ENCODE results near the gene MARK4. TPM values are rescaled to one million over a fixed set of nuclear protein-coding genes. Genes with fewer than 3 reads are reported as not detected.

Gene MARK4
- total RNA-seq, 4 donors from 2014 or later: 12.2 to 42.5 (median 22.1) TPM

GRCh38 chr19:45254044-45254531, 3.0 kb downstream of the MARK4 start:
- H3K36me3 ChIP-seq: no peaks in the 10 kb centered on the region
- H3K9me3 ChIP-seq: no peaks in the 10 kb centered on the region
- H3K4me1 ChIP-seq: peaks cover 22 to 23% of the 10 kb centered on the region in 2 donors
- H3K27ac ChIP-seq: no peak overlapping the region
- TF ChIP-seq CTCF (IDR thresholded peaks at IDR 0.05 in 4 of 5, conservative IDR thresholded peaks at IDR 0.05 in 1 of 5) (no peak), POLR2A (IDR thresholded peaks at IDR 0.05) (no peak)
- H3K4me3 ChIP-seq: no peak overlapping the region
- ATAC-seq: no peak
- DNase-seq: no peak
- in situ Hi-C loops (cut with MboI; ENCODE audit: low sequenced_read_pairs in 4 of 4): loop anchor here in 1 of 4 donors (5.0 kb wide), 1 partner anchor 83 kb away; no protein-coding TSS in a partner anchor
- intact Hi-C loops (cut with DNase I; ENCODE audit: low total_unique reads): loop anchor here (5.0 kb wide), 1 partner anchor 162 kb away; the partner anchor contains the start of gene PPP1R37
- H3K27me3 ChIP-seq: no peaks in the 10 kb centered on the region

DNA sequence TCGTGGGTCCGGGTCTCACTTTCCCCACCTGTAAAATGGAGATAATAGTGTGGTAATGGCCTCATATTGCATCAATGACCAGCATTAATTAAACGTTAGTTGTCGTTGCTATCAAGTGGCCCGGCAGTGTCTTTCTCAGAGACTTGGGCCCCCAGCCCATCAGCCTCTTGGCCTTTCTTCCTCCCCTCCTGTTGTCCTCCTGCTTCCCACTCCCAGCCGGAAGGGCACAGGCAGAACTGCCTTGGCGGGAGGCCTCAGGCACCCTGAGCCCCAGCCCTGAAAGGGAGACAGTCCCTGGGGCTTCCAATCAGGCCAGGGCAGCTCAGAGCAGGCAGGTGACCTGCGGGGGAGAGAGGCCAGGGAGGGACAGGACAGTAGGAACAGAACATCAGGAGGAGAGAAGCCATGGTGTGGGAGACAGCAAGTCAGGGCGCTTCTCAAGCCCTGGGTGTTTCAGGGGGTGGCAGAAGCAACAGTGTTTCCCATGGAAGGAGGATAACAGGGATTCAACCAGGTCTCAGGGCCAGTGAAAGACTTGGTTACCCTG, 4.6 kb downstream of the MARK4 start:
- no peak overlapping the region for H3K27ac ChIP-seq
- intact Hi-C loops (cut with DNase I; ENCODE audit: low total_unique reads): no loop called here
- in situ Hi-C loops (cut with MboI; ENCODE audit: low sequenced_read_pairs in 4 of 4): no loop called here
- TF ChIP-seq CTCF (IDR thresholded peaks at IDR 0.05 in 4 of 5, conservative IDR thresholded peaks at IDR 0.05 in 1 of 5): no peak
- no peak for TF ChIP-seq POLR2A (IDR thresholded peaks at IDR 0.05)
- no peaks in the 10 kb centered on the region for H3K9me3 ChIP-seq
- no peak for DNase-seq
- ATAC-seq: no peak
- no peaks in the 10 kb centered on the region for H3K36me3 ChIP-seq
- no peak overlapping the region for H3K4me3 ChIP-seq
- H3K4me1 ChIP-seq: peaks cover 16 to 17% of the 10 kb centered on the region in 2 donors
- H3K27me3 ChIP-seq: no peaks in the 10 kb centered on the region

- Histone ChIP-seq H3K27me3 (no peaks in the 10 kb centered on the region), H3K9me3 (no peaks in the 10 kb centered on the region), H3K36me3 (no peaks in the 10 kb centered on the region), H3K4me3 (no peak overlapping the region), H3K4me1 (peaks cover 14 to 17% of the 10 kb centered on the region in 2 donors), H3K27ac (no peak overlapping the region)
- in situ Hi-C loops (cut with MboI; ENCODE audit: low sequenced_read_pairs in 4 of 4): no loop called here
- no peak for DNase-seq
- no peak for ATAC-seq
- TF ChIP-seq POLR2A (IDR thresholded peaks at IDR 0.05) (no peak), CTCF (IDR thresholded peaks at IDR 0.05 in 4 of 5, conservative IDR thresholded peaks at IDR 0.05 in 1 of 5) (no peak)
- intact Hi-C loops (cut with DNase I; ENCODE audit: low total_unique reads): no loop called here
Observed at GRCh38 chr19:45256836-45257235, 5.8 kb downstream of the MARK4 start.

DNA sequence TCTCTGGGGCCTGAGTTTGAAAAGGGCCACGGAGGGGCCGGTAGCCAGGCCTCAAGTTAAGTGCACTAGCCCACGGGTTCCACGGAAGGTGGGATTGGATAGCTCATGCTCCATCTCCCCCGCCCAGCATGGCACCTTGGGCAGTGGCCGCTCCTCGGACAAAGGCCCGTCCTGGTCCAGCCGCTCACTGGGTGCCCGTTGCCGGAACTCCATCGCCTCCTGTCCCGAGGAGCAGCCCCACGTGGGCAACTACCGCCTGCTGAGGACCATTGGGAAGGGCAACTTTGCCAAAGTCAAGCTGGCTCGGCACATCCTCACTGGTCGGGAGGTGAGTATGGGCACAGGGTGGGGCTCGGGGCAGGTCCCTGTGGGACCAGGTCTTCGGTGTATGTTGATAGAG, 7.8 kb downstream of the MARK4 start:
- Histone ChIP-seq H3K27me3 (no peaks in the 10 kb centered on the region), H3K27ac (no peak overlapping the region), H3K4me1 (no peaks in the 10 kb centered on the region), H3K9me3 (no peaks in the 10 kb centered on the region), H3K4me3 (no peak overlapping the region), H3K36me3 (no peaks in the 10 kb centered on the region)
- ATAC-seq (no peak), DNase-seq (no peak)
- no peak for TF ChIP-seq POLR2A (IDR thresholded peaks at IDR 0.05)
- TF ChIP-seq CTCF (IDR thresholded peaks at IDR 0.05 in 4 of 5, conservative IDR thresholded peaks at IDR 0.05 in 1 of 5): no peak
- intact Hi-C loops (cut with DNase I; ENCODE audit: low total_unique reads) (no loop called here), in situ Hi-C loops (cut with MboI; ENCODE audit: low sequenced_read_pairs in 4 of 4) (no loop called here)

- Histone ChIP-seq H3K36me3 (no peaks in the 10 kb centered on the region), H3K4me1 (no peaks in the 10 kb centered on the region), H3K9me3 (no peaks in the 10 kb centered on the region), H3K27me3 (no peaks in the 10 kb centered on the region), H3K27ac (no peak overlapping the region), H3K4me3 (no peak overlapping the region)
- TF ChIP-seq CTCF (IDR thresholded peaks at IDR 0.05 in 4 of 5, conservative IDR thresholded peaks at IDR 0.05 in 1 of 5): no peak
- TF ChIP-seq POLR2A (IDR thresholded peaks at IDR 0.05): no peak
- intact Hi-C loops (cut with DNase I; ENCODE audit: low total_unique reads) (no loop called here), in situ Hi-C loops (cut with MboI; ENCODE audit: low sequenced_read_pairs in 4 of 4) (no loop called here)
- ATAC-seq: no peak
- no peak for DNase-seq
Observed at GRCh38 chr19:45262570-45262969, 11.5 kb downstream of the MARK4 start.
